ENCODE measurements around the gene MGMT.

The MGMT gene

DNA sequence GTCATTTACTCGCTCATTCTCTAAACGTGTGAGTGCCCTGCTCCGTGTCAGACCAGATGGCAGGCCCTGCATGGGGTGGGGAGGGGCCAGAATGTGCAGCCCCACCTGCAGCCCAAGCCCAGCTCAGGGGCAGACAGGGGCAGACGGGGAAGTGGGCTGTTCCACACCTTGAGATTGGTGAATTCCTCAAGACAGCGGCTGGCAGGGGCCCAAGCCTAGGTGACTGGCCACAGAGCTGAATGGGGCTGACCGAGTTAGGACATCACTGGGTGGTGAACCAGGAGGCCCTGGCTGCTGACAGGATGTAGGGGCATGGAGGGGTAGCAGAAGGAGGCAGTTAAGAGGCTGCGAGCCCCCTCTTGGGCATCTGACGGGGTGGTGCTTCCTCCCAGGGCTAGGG lies 79.1 kb downstream of the MGMT start:
- no peak for DNase-seq

DNA sequence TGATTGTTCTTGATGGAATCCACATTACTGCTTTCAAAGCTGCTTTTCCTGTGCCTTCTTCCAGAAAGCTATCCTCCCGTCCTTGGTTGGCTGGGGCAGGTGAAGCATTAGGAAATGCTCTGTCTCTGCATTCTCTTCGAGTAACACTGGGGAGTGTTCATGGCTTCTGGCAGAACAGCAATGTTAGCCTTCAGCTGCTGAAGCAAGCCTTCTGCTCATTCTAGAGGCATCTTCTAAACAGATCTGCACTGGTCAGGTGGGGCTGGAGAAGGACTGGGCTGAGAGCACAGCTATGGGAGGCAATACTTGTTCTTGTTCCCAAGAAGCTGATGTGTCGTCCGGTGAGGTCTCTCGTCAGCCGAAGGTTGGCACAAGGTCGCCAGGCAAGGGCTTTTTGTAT lies 80.6 kb downstream of the MGMT start:
- DNase-seq: no peak

DNA sequence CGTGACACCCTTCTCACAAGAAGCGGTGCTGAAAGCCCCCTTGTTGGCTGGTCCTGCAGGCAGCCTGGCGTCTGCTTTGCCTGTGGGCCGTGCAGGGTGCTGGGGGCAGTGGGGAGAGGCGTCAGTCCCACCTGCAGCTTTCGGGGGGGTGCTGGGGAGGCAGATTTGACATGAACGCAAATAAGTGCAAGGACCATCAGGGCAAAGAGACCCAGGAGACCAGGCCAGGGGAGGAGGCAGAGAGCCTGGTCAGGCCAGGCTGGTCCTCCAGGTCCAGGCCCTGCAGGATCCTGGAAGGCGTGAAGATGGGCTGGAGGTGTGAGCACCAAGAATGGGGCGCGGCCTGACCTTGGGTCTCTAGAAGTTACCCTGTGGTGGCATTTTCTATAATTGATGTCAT lies 81.6 kb downstream of the MGMT start:
- DNase-seq: no peak

DNA sequence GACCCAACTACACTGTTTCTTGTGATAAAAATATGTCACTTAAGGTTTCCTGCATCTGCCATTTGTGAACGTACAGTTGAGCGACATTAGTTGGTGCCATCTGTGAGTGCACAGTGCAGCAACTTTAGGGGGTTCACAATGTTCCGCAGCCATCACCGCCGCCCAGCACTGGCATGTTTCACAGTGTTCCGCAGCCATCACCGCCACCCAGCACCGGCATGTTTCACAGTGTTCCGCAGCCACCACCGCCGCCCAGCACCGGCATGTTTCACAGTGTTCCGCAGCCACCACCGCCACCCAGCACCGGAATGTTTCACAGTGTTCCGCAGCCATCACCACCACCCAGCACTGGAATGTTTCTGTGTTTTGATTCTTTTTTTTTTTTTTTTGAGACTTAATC lies 83.0 kb downstream of the MGMT start:
- no peak for DNase-seq

DNA sequence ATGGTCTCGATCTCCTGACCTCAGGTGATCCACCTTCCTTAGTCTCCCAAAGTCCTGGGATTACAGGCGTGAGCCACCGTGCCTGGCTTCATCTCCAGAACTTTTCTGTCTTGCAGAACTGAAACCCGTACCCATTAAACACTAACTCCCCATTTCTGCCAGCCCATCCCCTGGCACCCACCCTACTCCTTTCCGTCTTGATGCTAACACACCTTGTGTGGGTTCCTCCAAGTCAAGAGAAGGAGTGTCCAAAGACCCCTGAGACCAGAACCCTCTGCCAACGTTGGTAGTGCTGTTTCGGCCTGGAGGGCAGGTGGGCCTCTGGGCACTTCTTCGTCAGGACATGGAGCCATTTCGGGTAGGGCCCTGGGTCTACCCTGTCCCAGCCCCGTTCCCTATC lies 83.6 kb downstream of the MGMT start:
- no peak for DNase-seq

DNA sequence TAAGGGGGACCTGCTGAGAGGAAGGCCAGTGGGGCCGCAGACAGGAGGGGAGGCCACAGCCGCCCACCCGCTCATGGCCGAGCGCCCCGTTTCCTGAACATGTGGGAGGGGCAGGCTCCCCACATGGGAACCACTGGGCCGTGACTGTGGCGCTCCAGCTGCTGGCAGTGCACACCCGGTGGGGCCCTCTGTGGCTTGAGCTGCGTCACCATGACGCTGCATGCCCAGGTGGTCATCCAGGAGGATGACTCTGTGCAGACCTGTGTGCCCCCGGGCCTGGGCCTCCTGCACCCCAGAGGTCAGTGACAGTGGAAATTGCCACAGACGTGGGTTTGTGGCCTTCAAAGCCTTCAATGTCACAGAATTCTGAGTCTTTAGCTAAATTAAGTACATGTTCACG lies 85.1 kb downstream of the MGMT start:
- no peak for DNase-seq

DNA sequence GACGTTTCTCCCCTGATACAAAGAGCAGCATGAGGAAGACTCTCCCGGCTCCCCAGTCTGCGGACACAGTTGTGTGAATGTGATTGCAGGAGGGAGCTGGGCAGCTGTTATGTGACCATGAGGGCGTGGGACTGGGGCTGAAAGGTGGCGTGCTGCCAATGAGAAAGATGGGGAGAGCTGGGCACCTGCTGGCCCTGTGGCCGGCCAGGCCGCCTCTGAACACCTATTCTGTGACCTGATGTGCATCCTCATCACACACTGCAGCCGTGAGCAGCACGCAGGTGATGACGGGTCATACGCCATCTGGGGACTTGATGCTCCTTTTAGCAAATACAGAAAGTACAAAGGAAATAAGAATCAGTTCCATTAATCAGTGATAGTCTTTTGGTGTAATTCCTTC lies 86.9 kb downstream of the MGMT start:
- DNase-seq: no peak

DNA sequence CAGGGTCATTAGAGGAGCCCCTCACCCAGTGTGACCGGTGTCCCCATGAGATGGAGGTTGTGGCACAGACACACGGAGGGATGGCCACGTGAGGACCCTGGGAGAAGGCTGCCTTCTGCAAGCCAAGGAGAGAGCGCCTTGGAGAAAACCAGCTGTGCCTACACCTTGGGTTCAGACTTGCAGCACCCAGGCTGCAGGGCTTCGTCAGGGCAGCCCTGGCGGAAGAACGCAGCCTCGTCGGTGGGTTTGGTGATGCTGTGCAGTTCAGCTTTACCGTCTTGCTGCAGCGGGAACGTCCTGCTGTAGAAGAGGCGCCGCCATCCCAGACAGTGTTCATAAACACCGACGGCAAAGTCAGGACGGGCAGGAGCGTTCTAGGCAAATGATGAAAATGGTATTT lies 89.3 kb downstream of the MGMT start:
- DNase-seq: no peak

DNA sequence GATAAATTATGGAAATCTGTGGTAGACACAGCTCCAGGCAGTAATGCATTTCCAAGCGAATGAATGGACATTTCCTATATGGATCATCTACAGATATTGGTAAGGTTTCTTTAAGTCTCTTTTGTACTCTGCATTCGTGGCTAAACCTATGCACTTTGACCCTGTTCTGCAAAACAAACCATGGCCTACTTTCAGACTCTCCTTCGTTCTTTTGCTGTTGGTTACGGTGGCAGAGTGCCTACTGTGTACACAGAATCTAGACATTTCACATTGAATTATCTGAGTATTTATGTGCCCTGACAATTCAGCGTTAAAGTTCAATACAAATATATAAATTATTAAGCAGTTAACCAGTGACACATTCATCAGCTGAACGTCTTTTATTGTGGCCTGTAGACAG lies 93.3 kb downstream of the MGMT start:
- no peak for DNase-seq

DNA sequence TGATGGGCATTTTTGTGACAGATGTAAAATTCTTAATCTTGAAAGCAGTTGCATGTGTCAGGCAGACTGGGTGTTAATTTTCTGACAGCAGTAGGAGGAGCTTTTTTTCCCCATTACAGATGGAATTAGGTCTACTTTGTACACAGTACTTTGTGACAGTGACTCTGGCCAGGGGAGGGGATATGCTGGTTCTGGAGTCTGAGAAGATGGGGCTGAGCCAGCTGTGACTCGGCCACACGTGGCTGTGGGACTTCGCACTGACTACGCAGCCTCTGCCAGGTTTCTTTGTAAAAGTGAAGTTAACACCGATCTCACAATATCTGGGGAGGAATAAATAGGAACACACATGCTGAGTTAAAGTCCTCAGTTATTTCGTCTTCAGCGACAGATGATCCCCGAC lies 95.4 kb downstream of the MGMT start:
- no peak for DNase-seq

DNA sequence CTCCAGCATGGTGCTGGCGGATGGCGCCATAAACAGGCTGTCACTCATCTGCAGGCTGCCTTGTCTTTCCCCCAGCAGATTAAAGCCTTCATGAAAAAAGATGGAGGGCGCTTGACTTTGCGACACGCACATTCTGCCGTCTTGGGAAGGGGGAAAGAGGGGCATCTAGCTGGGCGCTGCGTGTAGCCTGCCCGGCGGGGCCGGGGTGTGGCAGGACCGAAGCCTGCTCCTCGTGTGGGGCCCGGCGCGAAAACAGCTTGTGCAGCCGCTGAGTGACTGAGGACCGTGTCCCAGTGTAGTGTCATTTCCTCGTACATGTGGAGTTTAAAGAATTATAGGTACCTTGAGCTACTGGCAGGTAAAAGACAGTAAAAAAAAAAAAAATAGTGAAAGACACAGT lies 97.9 kb downstream of the MGMT start:
- DNase-seq: no peak

DNA sequence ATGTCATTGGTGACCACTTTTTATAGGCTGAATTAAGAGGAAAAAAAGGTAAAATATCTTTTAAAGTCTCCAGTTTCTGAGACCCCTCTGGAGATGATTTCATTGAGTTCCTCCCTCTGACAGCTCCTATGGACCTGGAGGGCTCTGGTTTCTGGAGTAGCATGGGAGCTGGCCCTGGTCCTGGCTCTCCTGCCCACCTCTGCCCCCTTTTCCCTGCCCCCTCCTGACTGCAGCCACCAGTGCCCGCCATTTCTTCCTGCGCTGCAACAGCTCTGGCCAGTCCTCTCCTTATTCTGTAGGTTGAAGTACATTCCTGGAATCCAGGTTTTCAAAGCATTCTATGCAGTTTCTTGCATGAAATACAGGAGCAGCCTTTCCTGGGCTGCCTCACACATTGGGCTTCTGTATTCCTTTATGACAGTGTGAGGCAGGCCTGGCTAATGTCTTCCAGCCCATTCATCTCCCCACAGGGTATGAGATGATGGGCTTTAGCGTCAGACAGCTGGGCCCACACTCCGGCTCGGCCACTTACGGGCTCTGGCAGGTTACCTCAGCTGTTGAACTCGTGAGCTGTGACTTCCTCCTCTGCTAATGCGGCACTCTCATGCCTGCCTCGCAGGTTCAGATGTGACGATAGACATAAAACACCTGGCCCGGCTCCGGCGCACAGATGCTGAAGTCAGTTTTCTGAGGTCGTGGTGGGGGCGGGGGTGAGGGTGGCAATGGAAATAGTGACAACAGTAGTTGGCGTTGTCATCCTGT lies 101.7 kb downstream of the MGMT start:
- DNase-seq: no peak

DNA sequence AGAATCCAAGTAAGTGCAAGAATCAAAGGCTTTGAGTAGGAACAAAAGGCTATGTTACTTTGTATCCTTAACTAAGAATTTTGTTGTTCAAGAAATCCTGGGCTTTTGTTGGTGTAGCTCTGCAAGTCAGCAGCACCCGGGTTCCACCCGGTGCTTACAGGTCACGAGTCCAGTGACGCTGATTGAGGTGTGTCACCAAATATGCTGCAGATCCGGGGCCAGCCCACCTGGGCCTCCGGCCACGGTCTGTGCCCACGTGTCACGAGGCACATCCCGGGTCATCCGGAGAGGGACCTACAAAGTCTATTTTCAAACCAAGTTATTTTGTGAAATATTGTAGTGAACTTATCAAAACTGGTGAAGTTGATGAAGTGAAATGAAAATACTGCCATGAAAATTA lies 103.1 kb downstream of the MGMT start:
- no peak for DNase-seq

DNA sequence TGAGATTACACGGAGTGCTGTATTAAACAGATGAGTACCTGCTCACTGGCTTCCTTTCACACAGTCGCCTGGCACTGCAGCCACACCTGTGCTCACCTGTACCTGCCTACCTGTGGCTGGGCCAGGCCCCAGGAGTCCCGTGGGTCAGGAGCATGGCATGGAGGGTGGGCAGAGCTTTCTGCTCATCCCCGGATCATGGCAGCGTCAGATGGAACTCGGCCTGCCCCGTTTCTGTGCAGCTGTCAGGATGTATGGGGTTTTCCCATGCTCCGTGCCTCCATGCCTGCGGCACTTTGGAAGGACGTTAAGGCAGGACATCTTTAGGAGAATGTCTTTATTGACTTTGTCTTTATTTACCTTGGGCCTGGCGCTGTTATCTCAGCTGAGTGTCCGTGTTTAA lies 112.2 kb downstream of the MGMT start:
- DNase-seq: no peak

DNA sequence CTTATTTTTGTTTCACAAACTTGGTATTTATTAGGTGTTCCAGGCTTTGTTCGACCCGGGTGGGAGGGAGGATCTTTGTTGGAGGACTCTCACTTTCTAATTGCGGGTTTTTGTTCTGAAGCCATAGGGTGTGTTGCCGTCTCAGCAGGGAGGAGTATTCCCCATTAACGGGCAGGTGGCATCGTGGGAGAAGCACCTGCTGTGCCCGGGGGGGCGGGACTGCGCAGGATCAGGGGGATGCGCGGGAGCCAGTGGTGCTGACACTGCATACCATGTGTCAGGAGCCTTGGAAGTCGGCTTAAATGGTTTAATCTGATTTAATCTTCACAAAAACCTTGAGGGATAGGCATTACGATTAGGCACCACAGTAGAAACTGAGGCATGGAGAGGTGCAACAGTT lies 113.0 kb downstream of the MGMT start:
- no peak for DNase-seq

DNA sequence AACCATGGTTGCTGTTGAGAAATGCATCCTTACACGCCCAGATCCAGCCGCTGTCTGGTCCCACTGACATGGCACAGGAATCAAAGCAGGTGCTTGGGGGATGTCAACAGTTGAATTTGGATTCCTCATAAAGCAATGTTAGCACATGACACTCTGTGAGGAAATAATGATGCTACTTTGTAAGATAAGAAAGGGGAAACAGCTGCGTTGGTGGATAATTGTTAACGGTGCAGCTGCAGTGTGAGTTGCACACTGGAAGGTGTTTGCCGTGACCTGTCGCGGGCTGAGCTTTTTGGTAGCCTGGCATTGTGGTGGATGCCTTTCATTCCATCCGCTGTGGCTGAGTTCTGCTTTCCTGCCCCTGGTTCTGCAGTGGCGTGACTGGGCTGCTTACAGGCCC lies 113.9 kb downstream of the MGMT start:
- DNase-seq: no peak

DNA sequence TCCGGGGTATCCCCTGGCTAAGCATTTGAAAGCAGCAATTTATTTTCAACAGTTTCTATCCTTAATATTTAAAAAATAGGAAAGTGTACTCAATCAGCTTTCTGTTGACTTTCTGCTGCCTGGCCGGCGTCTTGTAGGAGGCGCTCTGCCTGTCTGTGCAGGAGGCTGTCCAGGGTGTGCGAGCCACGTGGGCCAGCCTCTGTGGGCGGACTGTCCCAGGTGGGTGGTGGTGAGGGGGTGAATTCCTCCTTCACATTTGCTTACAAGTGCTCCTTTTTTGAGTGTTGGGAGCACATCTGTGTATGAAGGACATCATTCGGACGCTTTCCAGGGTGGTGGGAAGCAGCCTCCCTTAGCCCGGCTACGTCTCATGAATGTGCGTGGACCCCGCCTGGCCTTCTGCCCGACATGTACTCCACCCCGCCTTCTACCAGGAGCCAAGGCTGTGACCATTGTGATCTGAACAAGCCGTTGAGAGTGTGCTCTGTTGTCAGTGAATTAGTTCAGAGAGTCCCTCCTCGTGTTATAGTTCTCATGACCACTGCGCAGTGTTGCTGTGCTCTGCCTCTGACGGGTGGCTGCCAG lies 114.9 kb downstream of the MGMT start:
- no peak for DNase-seq

DNA sequence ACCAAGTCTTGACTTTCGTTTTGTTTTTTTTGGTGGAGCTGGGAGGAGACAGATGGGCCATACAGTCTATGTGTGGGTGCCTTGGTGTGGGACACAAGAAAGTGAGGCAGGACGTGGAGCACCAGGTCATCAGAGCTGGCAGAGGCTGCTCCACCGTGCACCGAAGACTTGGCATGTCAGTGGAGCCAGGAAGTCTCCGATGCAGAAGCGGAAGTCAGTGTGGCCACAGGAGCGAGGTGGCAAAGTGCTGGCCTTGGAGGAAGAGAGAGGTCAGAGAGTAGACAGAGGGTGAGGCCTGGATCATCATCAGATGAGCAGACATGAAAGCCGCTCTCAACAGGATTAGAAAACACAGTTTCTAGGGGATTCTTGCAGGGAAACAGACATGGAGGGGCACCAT lies 116.8 kb downstream of the MGMT start:
- no peak for DNase-seq

DNA sequence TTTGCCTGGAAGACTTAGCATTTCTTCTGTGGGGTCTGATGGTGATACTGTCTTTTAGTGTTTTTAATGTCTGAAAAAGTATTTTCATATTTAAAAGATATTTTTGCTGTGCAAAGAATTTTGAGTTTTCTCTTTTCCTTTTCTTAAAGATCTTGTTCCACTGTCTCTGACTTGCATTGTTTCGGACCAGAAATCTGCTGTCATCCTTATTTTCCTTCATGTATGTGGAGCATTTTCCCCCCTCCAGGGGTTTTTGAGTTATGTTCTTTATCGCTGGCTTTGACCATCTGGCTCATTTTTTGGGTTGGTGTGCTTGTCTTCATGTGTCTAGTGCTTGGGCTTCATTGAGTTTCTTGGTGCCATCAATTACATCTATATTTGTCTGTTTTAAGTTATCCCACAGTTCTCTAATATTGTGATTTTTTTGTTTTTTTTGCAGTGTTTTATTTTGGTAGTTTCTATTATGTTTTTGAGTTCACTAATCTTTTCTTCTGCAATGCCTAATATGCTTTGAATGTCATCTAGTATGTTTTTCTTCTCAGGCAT lies 119.9 kb downstream of the MGMT start:
- DNase-seq: no peak

DNA sequence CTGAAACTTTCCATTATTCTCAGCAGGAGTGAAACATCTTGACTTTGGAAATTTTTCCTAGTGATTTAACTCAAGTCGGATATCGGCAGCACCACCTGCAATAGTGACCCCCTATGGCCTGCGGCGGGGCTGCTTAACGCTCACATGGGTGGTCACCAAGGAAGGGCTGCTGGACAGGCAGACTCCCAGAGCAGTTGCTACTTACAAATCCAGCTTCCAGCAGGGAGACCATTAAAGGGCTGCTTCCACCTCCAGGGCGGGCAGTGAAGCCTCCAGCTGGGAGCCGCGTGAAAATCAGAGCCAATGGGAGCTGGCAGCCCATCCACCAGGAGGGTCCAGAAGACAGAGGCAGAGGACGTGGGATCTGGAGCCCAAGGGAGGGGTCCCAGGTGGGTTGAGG lies 122.5 kb downstream of the MGMT start:
- no peak for DNase-seq

DNA sequence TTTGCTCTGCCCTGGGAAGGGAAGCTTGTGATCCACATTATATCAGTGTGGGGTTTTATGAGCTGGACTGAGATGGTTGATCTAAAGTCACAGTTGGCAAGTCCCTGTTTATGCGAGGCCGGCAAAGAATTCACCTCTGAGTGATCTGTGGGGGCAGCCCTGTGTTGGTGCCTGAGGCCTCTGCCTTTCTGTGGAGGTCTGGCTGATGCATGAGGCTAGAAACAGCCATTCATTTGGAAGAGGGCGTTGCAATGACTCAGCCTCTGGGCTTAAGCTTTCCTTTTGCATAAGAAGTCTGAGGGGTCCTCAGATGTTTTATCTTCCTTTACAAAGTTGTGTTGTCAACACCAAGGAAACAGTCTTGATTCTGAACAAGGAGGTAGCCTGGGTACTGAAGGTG lies 126.9 kb downstream of the MGMT start:
- no peak for DNase-seq

DNA sequence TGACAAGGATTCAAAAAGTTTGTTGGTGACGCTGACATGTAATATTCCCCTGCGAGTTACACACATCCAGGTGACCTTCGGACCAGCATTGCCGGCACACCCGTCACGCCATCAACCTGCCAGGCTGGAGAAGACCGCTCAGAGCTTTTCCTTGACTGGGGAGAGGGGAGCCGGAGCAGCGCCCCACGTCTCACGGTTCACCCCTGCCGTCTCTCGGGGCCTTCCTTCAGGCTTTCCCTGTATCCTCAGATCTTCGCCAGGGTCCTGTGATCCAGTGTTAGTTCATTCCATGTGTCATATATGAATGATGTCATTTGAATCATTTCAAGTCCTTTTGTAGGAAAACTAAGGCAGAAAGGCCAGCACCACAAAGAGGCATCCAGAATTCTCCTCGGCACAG lies 127.8 kb downstream of the MGMT start:
- DNase-seq: no peak

DNA sequence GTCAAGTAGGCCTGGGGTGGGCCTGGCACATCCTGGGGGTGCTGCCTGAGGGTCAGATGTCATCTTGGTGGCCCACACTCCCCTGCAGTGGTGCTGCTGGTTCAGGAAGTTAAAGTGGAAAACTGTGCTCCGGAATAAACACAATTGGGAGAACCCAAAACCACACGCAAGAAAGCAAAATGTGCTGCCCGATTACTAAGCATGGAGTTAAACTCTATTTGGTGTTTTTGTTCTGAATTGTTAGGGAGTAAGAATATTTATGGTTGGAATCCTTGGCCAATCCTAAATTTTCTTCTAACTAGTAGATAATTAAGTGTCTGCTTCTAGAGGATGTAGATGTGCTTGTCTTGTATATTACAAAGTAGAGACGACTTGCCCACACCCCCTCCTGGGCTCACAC lies 131.4 kb downstream of the MGMT start:
- DNase-seq: no peak

DNA sequence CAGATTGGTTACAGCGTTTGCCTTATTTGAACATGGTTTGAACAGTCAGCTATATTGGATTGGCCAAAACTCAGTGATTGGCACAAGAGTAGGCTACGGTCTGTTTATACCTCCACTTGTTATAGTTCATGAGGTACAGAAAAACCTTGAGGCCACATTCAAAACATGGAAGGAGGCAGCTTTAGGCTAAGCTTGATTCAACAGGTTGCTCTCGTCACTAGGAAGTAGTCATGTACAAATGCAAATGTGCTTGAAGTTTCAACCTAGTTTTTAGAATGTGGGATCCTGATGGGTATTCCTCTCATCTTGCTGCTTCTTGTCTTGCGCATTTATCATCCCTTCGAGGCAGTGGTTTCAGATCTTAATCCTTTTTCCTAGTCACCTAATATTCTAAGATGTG lies 132.1 kb downstream of the MGMT start:
- DNase-seq: no peak

DNA sequence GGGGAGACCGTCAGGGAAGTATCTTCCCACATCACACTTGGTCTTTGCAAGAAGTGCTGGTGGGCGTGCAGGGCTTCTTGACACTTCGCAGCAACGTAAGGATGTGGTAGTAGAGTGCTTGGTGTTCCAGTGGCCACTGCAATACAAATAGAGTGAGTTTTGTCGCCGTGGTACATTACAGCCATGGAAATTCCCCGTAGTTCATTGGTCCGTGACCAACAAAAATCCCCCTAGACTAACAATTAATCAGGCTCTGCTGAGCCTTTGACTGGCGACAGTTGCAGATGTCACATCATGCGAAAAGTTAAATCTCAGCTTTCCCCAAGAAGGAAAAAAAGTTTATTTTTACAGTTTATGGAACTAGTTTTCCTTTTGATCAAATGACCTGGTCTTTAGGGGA lies 134.7 kb downstream of the MGMT start:
- no peak for DNase-seq
